Inferior parietal cortex (tissue), 1 donor: ENCODE data around the gene FBXO34.
"Not testable (repeated sequence)": the region's sequence is repeated elsewhere in the genome, so short reads cannot be mapped to it uniquely, and the experiment has no call there.

Experiments used
- DNase-seq: peaks from one replicate; pipeline ENCODE4 v3.0.0-alpha.2; 2016; ENCODE audit errors: extremely low spot score

FBXO34 gene

DNA sequence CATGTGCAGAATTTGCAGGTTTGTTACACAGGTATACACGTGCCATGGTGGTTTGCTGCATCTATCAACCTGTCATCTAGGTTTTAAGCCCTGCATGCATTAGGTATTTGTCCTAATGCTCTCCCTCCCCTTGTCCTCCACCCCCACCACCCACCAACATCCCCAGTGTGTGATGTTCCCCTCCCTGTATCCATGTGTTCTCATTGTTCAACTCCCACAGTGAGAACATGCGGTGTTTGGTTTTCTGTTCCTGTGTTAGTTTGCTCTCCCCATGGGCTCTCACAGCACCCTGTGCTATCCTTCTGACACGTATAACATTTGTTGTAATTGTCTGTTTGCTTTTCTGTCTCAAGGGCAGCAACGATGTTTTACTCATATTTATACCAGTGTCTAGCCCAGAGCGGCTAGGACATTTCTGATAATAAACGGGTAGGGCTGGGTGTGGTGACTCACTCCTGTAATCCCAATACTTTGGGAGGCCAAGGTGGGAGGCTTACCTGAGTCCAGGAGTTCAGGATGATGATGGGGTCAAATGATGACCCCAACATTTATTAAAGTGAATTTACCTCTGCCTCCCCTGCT, 73.5 kb downstream of the FBXO34 start:
- DNase-seq = not testable (repeated sequence)

DNA sequence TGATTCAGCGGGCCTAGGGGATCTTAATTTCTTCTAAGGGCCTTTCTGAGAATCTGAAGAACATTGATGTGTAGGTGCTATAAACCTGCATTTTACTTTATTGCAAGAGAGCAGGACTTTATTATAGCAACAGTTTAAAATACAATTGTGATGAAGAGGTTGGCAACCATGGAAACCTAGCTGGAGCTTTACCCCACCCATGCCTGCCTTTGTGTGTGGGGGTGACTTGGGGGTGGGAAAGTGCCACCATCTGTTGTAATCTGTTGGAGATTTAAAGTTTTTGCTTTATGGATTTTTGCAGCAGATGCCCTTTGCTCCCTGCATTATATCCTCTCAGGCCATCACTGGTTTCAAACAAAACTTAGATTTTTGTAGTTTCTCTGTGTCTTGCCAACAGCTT, 75.8 kb downstream of the FBXO34 start:
- DNase-seq = no peak

DNA sequence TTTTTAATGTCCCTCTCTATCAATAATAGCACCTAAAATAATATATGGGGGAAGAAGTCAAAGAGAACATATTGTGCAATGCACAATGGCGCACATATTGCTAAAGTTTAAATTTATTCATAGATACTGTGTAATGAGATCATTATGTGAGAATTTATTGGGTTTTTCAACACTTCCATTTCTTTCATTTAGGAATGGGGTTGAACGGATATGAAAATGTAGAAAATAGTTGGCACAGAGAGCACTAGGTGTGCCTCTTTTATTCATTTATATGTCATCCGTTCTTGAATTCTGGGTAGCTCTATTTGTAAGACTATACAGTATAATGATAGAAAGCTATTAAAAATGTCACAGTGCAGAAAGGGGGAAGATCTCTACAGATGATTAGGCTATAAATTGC, 76.5 kb downstream of the FBXO34 start:
- no peak for DNase-seq

DNA sequence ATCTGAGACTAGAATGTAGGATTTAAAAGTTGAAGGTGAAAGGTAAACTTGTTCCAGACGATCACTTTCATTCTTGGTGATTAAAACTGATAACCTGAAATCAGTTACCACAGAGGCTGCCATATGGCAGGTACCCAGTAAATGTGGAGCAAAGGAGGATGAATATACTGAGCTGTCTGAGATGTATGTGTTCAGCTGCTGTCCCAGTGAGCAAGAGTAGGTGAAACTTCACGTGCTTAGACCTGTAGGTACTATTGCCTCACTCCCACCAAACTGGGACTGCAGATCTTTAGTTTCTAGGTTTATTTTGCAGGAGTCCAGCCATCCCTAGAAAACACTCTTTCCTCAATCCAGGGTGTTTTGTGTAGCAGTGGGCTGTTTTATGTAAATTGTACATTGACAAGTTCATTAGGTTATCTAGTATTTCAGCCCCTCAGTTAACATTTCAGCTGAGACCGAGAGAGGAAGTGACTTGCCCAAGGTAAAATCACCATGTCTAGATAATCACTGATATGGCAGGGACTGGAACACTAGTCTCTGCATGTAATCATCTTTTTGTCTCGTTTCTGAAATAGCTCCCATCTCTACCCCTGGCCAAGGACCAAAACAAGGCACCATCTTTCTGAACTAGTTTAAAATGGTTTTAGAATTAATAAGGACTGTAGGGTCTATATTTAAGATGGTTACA, 77.7 kb downstream of the FBXO34 start:
- DNase-seq = no peak

DNA sequence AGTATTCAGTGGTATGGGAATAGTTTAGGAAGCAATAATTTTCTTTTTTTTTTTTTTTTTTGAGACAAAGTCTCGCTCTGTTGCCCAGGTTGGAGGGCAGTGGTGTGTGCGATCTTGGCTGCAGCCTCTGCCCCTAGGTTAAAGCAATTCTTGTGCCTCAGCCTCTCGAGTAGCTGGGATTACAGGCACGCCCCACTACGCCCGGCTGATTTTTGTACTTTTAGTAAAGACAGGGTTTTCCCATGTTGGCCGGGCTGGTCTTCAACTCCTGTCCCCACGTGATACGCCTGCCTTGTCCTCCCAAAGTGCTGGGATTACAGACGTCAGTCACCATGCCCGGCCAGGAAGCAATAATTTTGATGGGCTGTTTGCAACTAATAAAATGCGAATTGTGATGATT, 78.3 kb downstream of the FBXO34 start:
- no peak for DNase-seq

- DNase-seq = no peak
These were observed 79.2 kb downstream of the FBXO34 start for GRCh38 chr14:55350461-55350860.

DNA sequence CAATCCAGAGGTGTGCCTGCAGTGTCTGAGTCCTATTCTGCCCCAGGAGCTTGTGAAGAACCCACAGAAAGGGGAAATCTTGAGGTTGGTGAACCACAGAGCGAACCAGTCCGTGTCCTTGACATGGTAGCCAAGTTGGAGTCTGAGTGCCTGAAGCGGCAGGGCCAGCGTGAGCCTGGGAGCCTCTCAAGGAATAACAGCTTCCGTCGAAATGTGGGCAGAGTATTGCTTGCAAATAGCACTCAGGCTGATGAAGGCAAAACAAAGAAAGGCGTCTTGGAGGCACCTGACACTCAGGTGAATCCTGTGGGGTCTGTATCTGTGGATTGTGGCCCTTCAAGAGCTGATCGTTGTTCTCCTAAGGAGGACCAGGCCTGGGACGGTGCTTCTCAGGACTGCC, 79.9 kb downstream of the FBXO34 start:
- DNase-seq = no peak

GRCh38 chr14:55352201-55352600, 81.0 kb downstream of the FBXO34 start:
- no peak for DNase-seq

- DNase-seq = no peak
These were observed 82.7 kb downstream of the FBXO34 start for GRCh38 chr14:55353686-55354467.

- peak; percentile 66 for DNase-seq
These were observed 83.3 kb downstream of the FBXO34 start for GRCh38 chr14:55354500-55354899.

DNA sequence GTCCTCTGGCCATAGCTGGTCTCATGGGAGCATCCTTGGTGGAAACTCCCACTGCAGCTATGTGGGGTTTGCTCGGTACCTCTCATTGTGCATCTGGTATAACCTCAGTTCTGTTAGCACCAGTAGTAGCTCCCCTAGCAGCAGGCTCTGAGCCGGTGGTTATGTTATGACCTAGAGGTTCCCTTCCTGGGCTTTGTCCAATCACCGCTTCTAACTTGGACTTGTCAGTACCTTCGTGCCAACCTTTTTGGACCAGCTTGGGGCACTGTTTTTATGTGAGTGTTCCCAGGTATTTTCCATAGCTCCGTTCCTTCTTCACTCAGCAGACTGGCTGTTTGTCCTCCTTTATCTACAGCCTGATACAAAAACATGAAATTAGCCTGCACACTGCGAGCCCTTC, 84.7 kb downstream of the FBXO34 start:
- no peak for DNase-seq

DNA sequence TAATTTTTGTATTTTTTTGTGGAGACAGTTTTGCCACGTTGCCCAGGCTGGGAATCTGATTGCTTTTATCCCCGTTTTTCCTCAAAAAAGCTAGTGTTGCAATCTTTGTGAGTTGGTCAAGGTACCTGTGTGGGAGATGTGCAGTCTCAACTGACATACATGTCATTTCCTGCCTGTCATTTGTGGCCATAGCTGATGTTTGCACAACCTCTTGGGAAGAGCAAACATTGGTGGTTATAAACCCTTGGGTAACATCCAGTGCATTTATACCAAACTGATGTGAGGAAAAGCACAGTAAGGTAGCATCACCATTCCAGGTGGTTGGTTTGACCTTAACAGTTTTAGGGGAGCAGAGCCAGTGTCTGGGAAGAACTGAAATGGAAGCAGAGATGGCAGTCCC, 85.7 kb downstream of the FBXO34 start:
- no peak for DNase-seq

DNA sequence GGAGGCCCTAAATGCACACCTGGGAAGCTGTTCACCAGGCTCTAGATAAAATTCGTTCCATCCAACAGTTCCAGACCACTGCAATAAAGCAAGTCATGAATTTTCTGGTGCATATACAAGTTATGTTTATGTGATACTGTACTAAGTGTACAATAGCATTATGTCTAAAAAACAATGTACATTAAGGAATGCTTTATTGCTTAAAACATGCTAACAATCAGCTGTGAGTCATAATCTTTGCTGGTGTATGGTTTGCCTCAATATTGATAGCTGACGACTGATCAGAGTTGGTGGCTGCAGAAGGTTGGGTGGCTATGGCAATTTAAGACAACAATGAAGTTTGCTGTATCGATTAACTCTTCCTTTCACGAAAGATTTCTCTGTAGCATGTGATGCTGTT, 88.1 kb downstream of the FBXO34 start:
- no peak for DNase-seq

- no peak for DNase-seq
These were observed 90.0 kb downstream of the FBXO34 start for GRCh38 chr14:55361190-55361589.

- no peak for DNase-seq
These were observed 95.0 kb downstream of the FBXO34 start for GRCh38 chr14:55366271-55366670.

DNA sequence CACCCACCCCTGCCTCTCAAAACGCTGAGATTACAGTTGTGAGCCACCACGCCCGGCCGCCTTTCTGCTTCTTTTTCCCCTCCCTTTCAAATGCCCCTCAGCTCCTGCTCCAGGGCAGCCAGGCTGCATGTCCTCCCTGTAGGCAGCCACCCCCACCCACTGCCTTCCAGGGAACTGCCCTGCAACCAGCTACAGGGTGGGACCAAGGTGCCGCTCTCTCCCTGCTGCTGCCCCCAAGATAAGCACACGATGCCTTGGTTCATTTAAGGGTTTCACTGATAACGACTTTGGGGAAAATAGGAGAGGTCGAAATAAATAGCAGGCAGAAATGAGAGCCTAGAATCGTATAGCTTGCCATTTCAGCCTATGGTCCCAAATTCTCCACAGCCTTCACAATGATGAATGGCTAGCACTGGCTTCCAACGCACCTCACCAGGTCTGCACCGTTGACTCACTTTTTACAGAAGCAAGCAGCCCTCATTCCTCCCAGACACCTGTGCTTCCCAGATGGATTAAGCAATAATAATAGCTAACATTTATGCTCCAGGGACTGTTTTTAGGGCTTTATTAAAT, 99.7 kb downstream of the FBXO34 start:
- DNase-seq = no peak

DNA sequence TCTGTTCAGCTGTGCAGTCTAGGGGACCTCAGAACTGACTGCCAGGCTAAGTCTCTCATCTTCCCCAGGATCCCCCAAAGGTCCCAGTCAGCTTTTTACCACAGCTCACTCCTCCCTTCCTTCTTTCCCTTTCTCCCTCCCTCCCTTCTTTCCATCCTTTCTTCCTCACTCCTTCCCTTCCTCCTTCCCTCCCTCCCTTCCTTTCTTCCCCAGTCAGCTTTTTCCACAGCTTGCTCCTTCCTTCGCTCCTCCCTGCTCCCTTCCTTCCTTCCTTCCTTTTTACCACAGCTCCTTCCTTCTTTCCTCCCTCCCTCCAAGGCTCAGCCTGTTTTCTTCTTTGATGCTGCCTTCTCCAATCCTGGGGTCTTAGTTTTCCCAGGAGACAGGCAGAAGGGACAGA, 101.2 kb downstream of the FBXO34 start:
- DNase-seq = no peak

DNA sequence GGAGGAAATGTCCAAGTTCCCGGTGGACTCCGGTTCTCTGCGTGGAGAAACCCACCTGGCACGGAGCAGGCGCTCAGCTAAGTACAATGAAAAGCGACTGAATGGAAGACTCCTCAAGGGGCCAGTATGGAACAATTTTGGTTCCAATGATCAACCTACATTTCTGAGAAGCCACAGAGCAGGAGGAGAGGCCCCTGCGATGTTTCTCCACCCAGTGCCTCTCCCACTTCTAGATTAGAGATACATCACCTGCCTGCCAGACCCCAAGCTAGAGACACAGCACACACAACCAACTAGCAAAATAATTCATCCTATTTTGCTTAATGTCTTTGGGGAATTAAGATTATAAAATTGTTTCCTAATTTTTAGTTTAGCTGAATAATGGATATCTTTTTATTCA, 101.6 kb downstream of the FBXO34 start:
- DNase-seq = no peak

- no peak for DNase-seq
These were observed 102.8 kb downstream of the FBXO34 start for GRCh38 chr14:55373784-55374705.

GRCh38 chr14:55374771-55375170, 103.5 kb downstream of the FBXO34 start:
- DNase-seq = no peak

- DNase-seq = no peak
These were observed 106.0 kb downstream of the FBXO34 start for GRCh38 chr14:55377236-55377635.

DNA sequence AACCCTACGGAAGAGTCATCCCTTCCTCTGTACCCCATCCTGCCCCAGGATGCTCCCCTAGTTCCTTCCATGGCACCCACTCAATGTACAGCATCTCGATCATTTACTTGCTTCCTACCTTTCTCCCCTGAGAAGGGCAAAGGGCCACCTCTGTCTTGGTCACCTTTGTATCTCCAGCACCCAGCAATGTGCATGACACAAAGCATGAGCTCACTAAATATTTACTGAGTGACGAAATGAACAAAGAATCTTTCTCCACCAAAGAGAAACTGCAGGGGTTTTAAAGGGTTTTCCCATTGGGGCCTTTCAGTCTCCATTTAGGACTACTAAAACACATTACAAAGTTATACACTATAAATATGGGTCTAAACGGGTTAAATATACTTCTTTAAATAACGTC, 109.8 kb downstream of the FBXO34 start:
- DNase-seq = no peak
